Mesothelial cell of epicardium (in vitro differentiated cells): ENCODE results near the gene TADA2B. TPM values are rescaled to one million over a fixed set of nuclear protein-coding genes. Genes with fewer than 3 reads are reported as not detected.

Experiments
- DNase-seq, 2 experiments: peaks; one replicate each; pipeline ENCODE4 v3.0.0; 2021; ENCODE audit warnings: low spot score in 2 of 2; ENCODE audit not compliant: unreplicated experiment in 2 of 2
- H3K27ac Mint-ChIP-seq: 2 replicates; pipeline ENCODE4 v1.8.0; 2021; ENCODE audit warnings: mixed read lengths
- H3K27me3 Mint-ChIP-seq: 2 replicates; pipeline ENCODE4 v1.8.0; 2021; ENCODE audit warnings: low read depth, mixed read lengths
- H3K36me3 Mint-ChIP-seq: 2 replicates; pipeline ENCODE4 v1.8.0; 2021; ENCODE audit warnings: mixed read lengths
- H3K4me1 Mint-ChIP-seq: 2 replicates; pipeline ENCODE4 v1.8.0; 2021; ENCODE audit warnings: mixed read lengths
- H3K4me3 Mint-ChIP-seq: 2 replicates; pipeline ENCODE4 v1.8.0; 2021; ENCODE audit warnings: mild to moderate bottlenecking, moderate library complexity, mixed read lengths
- H3K9me3 Mint-ChIP-seq: 2 replicates; pipeline ENCODE4 v1.8.0; 2021; ENCODE audit warnings: mixed read lengths
- total RNA-seq: library from RNA; stranded (reverse); gene quantifications from 3 replicates; pipeline ENCODE4 v1.2.1, GENCODE V29; 2021
- TF ChIP-seq, protein P1 (sequence below): fragments of 200-600 bp; sonication (generic); IDR thresholded peaks from one replicate; pipeline ENCODE4 v1.5.0; 2021; ENCODE audit warnings: antibody characterized with exemption; ENCODE audit not compliant: unreplicated experiment

The TADA2B gene
- total RNA-seq, 1 donor from 2014 or later: 17.4 TPM

DNA sequence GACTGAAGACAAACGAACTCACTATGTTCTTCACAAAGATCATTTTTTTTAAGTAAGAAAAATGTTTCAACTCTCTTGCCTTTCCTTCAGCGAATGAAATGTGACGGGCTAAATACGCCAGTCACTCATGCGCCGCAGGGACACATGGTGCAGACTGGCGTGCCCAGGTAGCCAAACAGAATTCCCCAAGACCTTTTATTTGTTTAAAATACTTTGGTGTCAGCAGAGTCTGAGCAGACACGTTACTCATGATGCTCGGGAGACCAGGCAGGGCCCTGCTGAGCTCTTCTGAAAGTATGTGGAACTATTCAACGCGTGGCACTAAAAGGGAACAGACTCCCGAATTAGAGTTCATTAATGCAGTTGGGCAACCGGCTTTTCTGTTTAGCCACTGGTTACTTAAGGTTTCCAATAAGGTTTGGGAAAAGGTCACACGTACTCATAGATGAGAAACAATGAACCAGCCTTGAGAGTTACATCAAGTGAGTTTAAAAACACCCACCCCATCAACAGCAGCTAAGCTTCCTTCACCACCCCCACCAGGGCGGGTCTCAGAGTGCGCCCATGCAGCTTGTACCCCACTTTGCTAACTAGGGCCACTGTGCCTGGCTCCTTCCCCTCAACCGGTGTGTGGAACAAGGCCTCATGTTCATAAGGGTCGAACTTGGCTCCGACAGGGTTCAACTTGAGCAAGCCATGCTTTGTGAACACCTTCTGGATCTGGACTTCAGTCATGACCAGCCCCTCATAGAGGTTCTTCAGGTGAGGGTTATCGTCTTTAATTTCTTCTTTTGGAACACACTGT is 17.4 kb downstream of the TADA2B start:
- H3K27me3 Mint-ChIP-seq: no peaks in the 10 kb centered on the region
- H3K9me3 Mint-ChIP-seq: no peaks in the 10 kb centered on the region
- TF ChIP-seq, protein P1, sequence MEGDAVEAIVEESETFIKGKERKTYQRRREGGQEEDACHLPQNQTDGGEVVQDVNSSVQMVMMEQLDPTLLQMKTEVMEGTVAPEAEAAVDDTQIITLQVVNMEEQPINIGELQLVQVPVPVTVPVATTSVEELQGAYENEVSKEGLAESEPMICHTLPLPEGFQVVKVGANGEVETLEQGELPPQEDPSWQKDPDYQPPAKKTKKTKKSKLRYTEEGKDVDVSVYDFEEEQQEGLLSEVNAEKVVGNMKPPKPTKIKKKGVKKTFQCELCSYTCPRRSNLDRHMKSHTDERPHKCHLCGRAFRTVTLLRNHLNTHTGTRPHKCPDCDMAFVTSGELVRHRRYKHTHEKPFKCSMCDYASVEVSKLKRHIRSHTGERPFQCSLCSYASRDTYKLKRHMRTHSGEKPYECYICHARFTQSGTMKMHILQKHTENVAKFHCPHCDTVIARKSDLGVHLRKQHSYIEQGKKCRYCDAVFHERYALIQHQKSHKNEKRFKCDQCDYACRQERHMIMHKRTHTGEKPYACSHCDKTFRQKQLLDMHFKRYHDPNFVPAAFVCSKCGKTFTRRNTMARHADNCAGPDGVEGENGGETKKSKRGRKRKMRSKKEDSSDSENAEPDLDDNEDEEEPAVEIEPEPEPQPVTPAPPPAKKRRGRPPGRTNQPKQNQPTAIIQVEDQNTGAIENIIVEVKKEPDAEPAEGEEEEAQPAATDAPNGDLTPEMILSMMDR: no peak
- H3K36me3 Mint-ChIP-seq: peaks cover 33% of the 10 kb centered on the region
- DNase-seq: no peak
- H3K27ac Mint-ChIP-seq: peak overlapping the region; percentile 26
- no peak overlapping the region for H3K4me3 Mint-ChIP-seq
- H3K4me1 Mint-ChIP-seq: no peaks in the 10 kb centered on the region

DNA sequence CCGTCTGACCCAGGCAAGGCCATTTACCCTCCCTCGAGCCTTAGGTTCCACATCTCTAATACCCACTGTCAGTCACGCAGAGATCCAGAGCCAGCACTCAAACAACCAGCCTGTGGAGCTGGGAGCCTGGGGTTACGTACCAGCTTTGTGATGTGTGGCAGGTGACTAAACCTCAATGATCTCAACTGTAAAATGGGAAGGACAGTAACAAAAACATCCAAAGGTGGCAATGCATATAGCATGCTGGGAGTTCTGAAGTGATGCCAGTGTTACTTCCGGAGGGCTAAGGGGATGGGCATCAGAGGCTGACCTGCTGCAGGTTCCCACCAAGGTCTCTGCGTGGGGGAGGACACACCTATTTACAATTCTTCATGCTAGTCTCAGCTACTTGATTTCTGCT is 18.6 kb downstream of the TADA2B start:
- Mint-ChIP-seq H3K36me3 (peaks cover 31% of the 10 kb centered on the region), H3K27ac (no peak overlapping the region), H3K4me3 (no peak overlapping the region), H3K4me1 (peaks cover 5% of the 10 kb centered on the region), H3K9me3 (no peaks in the 10 kb centered on the region), H3K27me3 (no peaks in the 10 kb centered on the region)
- TF ChIP-seq, protein P1: no peak
- no peak for DNase-seq

DNA sequence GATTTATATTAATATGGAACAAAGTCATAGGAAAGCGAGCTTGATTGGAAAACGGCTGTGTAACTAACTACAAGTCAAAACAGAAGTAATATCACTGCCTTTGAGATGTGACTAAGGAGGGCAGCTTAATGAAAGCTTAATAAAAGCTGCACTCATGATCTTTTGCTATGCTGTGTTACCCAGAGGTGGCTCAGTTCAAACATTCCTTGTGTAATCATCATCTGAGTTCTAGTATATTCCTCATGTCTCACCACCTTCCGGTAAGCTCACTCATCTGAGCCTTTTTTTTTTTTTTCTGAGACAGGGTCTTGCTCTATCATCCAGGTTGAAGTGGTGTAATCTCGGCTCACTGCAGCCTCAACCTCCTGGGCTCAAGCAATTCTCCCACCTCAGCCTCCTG is 19.6 kb downstream of the TADA2B start:
- DNase-seq: no peak
- TF ChIP-seq, protein P1: no peak

DNA sequence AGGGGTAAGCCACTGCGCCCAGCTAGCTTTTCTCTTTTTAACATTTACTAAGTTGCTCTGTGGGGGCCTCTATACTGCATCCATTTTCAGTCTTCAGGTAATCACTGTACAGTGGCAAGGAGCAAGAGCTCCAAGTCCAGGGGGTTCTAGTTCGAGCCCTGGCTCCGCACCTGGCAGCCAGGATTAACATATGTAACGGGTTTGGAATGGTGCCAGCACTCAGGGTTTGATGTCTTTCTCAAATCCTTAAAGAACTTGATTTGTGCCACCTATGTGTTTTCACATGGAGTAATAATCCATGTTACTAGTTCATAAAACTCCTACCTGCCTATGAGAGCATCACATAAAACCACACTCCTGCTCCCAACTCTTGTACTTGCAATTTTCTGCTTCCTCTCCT is 20.2 kb downstream of the TADA2B start:
- TF ChIP-seq, protein P1: no peak
- peaks cover 28% of the 10 kb centered on the region for H3K36me3 Mint-ChIP-seq
- H3K4me1 Mint-ChIP-seq: peaks cover 15% of the 10 kb centered on the region
- H3K27ac Mint-ChIP-seq: no peak overlapping the region
- no peaks in the 10 kb centered on the region for H3K27me3 Mint-ChIP-seq
- no peaks in the 10 kb centered on the region for H3K9me3 Mint-ChIP-seq
- no peak for DNase-seq
- no peak overlapping the region for H3K4me3 Mint-ChIP-seq

More for the DNA sequence above, 19.6 kb downstream of the TADA2B start:
- H3K27me3 Mint-ChIP-seq: no peaks in the 10 kb centered on the region
- peaks cover 12% of the 10 kb centered on the region for H3K4me1 Mint-ChIP-seq
- H3K4me3 Mint-ChIP-seq: no peak overlapping the region
- peaks cover 28% of the 10 kb centered on the region for H3K36me3 Mint-ChIP-seq
- no peaks in the 10 kb centered on the region for H3K9me3 Mint-ChIP-seq
- no peak overlapping the region for H3K27ac Mint-ChIP-seq

DNA sequence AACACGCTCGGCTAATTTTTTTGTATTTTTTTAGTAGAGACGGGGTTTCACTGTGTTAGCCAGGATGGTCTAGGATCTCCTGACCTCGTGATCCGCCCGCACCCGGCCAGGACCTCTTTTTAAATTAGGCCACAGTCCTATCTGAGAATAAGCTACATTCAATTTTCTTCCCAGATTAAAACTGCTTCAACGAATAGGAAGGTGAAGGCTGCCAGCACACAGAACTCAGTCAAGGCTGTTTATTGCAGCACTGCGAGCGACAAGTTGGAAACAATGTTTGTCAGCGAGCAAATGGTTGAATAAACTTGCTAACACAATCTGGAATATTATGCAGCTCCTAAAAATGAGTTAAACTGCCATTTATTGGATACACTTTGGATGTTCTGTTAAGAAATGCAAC is 22.8 kb downstream of the TADA2B start:
- Mint-ChIP-seq H3K4me1 (peaks cover 27% of the 10 kb centered on the region), H3K4me3 (peak overlapping the region; percentile 88), H3K27me3 (peaks cover 4% of the 10 kb centered on the region), H3K27ac (no peak overlapping the region), H3K36me3 (peaks cover 25% of the 10 kb centered on the region), H3K9me3 (no peaks in the 10 kb centered on the region)
- TF ChIP-seq, protein P1: no peak
- DNase-seq: no peak
